Peyer's patch (tissue), 4 donors: ENCODE results near the gene SLC39A11. TPM values are rescaled to one million over a fixed set of nuclear protein-coding genes. Genes with fewer than 3 reads are reported as not detected.

Source experiments
- DNase-seq, 3 donors: peaks; one replicate each; pipeline ENCODE4 v3.0.0-alpha.2; 2017 to 2019
- H3K27ac ChIP-seq, 4 donors: fragments of 200-600 bp; sonication (generic); one replicate each; pipeline ENCODE4 v1.5.1; 2016 to 2019
- H3K27me3 ChIP-seq, 2 donors: fragments of 200-600 bp; sonication (generic); one replicate each; pipeline ENCODE4 v1.5.1; 2019
- H3K36me3 ChIP-seq, 3 donors: fragments of 200-600 bp; sonication (generic); one replicate each; pipeline ENCODE4 v1.5.1; 2016 to 2019
- H3K4me1 ChIP-seq, 4 donors: fragments of 200-600 bp; sonication (generic); one replicate each; pipeline ENCODE4 v1.5.1; 2016 to 2019
- H3K4me3 ChIP-seq, 4 donors: fragments of 200-600 bp; sonication (generic); 1 replicate in 3 of 4; 2 replicates in 1 of 4; pipeline ENCODE4 v1.5.1; 2016 to 2019; ENCODE audit warnings: mild to moderate bottlenecking in 1 of 4
- H3K9me3 ChIP-seq, 4 donors: fragments of 200-600 bp; sonication (generic); one replicate each; pipeline ENCODE4 v1.5.1; 2016 to 2019; ENCODE audit warnings: mild to moderate bottlenecking in 1 of 4
- POLR2A ChIP-seq, 2 donors: fragments of 450-650 bp; IDR thresholded peaks; one replicate each; pipeline ENCODE4 v1.5.1; 2017; ENCODE audit warnings: antibody characterized with exemption in 2 of 2, mild to moderate bottlenecking in 2 of 2, moderate library complexity in 2 of 2
- total RNA-seq, 4 donors: library from RNA; depleted of rRNA; stranded (reverse); fragments of >200 nt; gene quantifications; one replicate each; pipeline ENCODE4 v1.1.0, GENCODE V29; 2016
- TF ChIP-seq, protein P1 (sequence below), 6 experiments: fragments of 450-650 bp in 4 of 6; fragments of 200-600 bp in 2 of 6; sonication (generic) in 1 of 6; IDR thresholded peaks; one replicate each; pipeline ENCODE4 v1.5.1; 2017 to 2019; ENCODE audit warnings: antibody characterized with exemption in 6 of 6, mild to moderate bottlenecking in 3 of 6, moderate library complexity in 1 of 6

The SLC39A11 gene
- total RNA-seq, 4 donors from 2014 or later = 39.9 to 91.6 (median 45.7) TPM

DNA sequence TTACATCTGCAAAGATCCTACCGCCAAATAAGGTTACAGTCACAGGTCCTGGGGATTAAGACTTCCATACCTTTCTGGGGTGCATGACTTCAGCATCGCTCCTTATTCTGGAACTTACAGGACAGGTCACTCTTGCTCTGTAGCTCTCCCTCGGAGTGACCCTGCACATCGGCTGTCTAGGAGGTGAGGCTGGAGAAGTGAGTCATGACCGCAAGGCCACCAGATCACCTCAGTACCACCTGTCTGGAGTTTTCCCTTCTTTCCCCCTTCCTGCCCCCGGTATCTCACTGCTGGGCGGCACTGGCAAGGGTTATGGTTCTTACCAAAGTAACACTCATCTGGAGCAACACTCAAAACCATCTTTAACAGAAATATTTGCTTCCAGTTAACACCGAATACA, 374.8 kb downstream of the SLC39A11 start:
- DNase-seq = no peak
- no peaks in the 10 kb centered on the region for H3K36me3 ChIP-seq
- H3K27me3 ChIP-seq = no peaks in the 10 kb centered on the region
- no peak for TF ChIP-seq POLR2A (IDR thresholded peaks at IDR 0.05)
- TF ChIP-seq, protein P1, sequence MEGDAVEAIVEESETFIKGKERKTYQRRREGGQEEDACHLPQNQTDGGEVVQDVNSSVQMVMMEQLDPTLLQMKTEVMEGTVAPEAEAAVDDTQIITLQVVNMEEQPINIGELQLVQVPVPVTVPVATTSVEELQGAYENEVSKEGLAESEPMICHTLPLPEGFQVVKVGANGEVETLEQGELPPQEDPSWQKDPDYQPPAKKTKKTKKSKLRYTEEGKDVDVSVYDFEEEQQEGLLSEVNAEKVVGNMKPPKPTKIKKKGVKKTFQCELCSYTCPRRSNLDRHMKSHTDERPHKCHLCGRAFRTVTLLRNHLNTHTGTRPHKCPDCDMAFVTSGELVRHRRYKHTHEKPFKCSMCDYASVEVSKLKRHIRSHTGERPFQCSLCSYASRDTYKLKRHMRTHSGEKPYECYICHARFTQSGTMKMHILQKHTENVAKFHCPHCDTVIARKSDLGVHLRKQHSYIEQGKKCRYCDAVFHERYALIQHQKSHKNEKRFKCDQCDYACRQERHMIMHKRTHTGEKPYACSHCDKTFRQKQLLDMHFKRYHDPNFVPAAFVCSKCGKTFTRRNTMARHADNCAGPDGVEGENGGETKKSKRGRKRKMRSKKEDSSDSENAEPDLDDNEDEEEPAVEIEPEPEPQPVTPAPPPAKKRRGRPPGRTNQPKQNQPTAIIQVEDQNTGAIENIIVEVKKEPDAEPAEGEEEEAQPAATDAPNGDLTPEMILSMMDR (IDR thresholded peaks at IDR 0.05) = no peak
- no peaks in the 10 kb centered on the region for H3K9me3 ChIP-seq
- H3K4me1 ChIP-seq = no peaks in the 10 kb centered on the region
- no peak overlapping the region for H3K27ac ChIP-seq
- H3K4me3 ChIP-seq = no peak overlapping the region

GRCh38 chr17:72717276-72717675, 375.2 kb downstream of the SLC39A11 start:
- Histone ChIP-seq H3K36me3 (no peaks in the 10 kb centered on the region), H3K27ac (no peak overlapping the region), H3K9me3 (no peaks in the 10 kb centered on the region), H3K4me3 (no peak overlapping the region), H3K4me1 (no peaks in the 10 kb centered on the region), H3K27me3 (no peaks in the 10 kb centered on the region)
- TF ChIP-seq POLR2A (IDR thresholded peaks at IDR 0.05) = no peak
- TF ChIP-seq, protein P1 (IDR thresholded peaks at IDR 0.05) = no peak
- no peak for DNase-seq

GRCh38 chr17:72715906-72716572, 376.4 kb downstream of the SLC39A11 start:
- H3K4me1 ChIP-seq = no peaks in the 10 kb centered on the region
- no peaks in the 10 kb centered on the region for H3K27me3 ChIP-seq
- H3K4me3 ChIP-seq = no peak overlapping the region
- peaks cover 0 to 3% (median 0%) of the 10 kb centered on the region in 4 donors for H3K9me3 ChIP-seq
- H3K36me3 ChIP-seq = no peaks in the 10 kb centered on the region
- no peak for DNase-seq
- H3K27ac ChIP-seq = no peak overlapping the region
- TF ChIP-seq, protein P1 (IDR thresholded peaks at IDR 0.05) = no peak
- no peak for TF ChIP-seq POLR2A (IDR thresholded peaks at IDR 0.05)

GRCh38 chr17:72714357-72714966, 378.0 kb downstream of the SLC39A11 start:
- H3K9me3 ChIP-seq = peaks cover 0 to 3% (median 0%) of the 10 kb centered on the region in 4 donors
- H3K36me3 ChIP-seq = no peaks in the 10 kb centered on the region
- no peaks in the 10 kb centered on the region for H3K27me3 ChIP-seq
- H3K4me1 ChIP-seq = no peaks in the 10 kb centered on the region
- TF ChIP-seq, protein P1 (IDR thresholded peaks at IDR 0.05) = no peak
- TF ChIP-seq POLR2A (IDR thresholded peaks at IDR 0.05) = no peak
- no peak for DNase-seq
- no peak overlapping the region for H3K4me3 ChIP-seq
- no peak overlapping the region for H3K27ac ChIP-seq

DNA sequence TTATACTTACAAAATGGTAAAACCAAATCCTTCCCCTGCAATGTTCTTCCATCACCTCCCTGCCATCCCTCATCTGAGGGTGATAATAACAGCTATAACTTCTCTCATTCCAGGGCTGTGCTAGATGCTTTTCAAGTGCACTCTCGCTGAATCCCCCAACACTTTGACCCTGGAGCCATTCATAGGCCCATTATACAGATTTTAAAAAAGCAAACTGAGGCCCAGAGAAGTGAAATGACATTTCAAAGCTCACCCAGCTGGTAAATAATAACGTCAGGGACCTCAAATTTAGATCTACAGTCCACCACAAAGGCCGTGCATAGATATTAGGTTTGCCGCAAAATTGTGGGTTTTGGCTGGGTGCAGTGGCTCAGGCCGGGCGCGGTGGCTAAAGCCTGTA, 378.8 kb downstream of the SLC39A11 start:
- Histone ChIP-seq H3K27ac (no peak overlapping the region), H3K4me1 (no peaks in the 10 kb centered on the region), H3K27me3 (no peaks in the 10 kb centered on the region), H3K36me3 (no peaks in the 10 kb centered on the region), H3K9me3 (peaks cover 0 to 3% (median 0%) of the 10 kb centered on the region in 4 donors), H3K4me3 (no peak overlapping the region)
- DNase-seq = no peak
- no peak for TF ChIP-seq POLR2A (IDR thresholded peaks at IDR 0.05)
- TF ChIP-seq, protein P1 (IDR thresholded peaks at IDR 0.05) = no peak
